ENCODE measurements around the gene GALNT14.
A peak's percentile ranks its signal among the peaks of the same experiment; 100 is the strongest.

The GALNT14 gene

DNA sequence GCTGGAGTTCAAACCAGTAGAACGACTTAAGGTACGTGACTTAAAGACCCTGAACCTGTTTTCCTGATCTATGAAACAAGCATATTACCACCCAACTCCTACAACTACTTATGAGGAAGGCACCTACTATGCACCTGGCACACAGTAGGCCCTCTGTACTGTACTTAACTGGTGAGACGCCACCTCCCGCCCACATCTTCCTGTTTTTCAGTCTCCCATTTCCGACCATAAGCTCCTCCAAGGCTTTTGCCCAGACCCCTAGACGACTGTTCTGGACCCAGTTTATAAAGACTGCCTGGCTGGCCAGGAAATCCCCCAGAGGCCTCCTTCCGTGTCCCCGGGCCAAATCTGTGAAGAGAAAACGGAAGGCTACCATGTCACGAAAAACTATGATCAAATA, 1.5 kb downstream of the GALNT14 start:
- Histone ChIP-seq H4K20me1 (peaks cover 47% of the 10 kb centered on the region), H3K36me3 (0 out of 2 replicates have a peak, but pooled peaks cover 7% of the 10 kb centered on the region), H3K9ac (peak overlapping the region; percentile 96), H3K4me3 (peak overlapping the region; percentile 94), H3K9me3 (no peaks in the 10 kb centered on the region), H3K4me1 (peaks cover 84% of the 10 kb centered on the region), H3K27ac (peak overlapping the region; percentile 94), H3K4me2 (peak overlapping the region; percentile 92), H3K27me3 (no peaks in the 10 kb centered on the region)
- TF ChIP-seq Cebpa-rat (IDR thresholded peaks at IDR 0.05): no peak

DNA sequence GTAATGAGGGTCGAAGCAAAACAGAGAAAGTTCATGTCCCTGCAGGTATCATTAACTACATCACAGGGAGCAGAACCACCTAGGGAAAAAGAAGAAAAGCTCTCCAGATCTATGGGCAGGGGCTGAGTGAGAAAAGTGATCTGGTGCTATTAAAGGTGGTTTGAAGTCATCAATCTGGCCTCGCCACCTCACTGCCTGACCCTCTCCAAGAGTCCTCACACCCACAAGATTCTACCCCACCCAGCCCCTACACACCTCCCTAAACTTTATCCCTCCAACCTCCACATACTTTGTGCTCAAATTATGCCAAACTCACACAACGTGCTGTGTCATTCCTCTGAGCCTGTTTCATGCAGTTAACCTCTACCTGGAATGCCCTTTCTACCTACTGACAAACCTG, 2.2 kb downstream of the GALNT14 start:
- H3K27me3 ChIP-seq: no peaks in the 10 kb centered on the region

DNA sequence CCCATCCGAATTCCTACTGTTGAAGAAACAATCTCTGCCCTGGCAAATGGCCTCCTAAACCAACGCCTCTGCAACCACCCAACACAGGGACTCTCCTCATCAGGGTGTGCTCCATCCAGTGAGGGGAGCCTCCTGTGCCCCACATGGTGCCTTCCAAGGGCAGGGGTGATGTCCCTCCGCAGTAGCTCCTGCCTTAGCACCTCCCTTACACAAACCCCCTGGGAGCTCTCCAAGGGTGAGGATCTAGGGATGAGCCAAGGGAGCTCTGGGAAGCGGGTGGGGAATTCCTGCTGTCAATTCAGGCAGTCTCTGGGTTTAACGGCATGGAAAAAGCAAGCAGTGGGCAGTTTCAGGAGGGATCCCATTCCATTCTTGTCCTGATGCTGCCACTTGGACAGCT, 3.8 kb downstream of the GALNT14 start:
- no peak overlapping the region for H3K9ac ChIP-seq
- H3K4me1 ChIP-seq: peaks cover 84% of the 10 kb centered on the region
- H3K9me3 ChIP-seq: no peaks in the 10 kb centered on the region
- peak overlapping the region; percentile 14; the same call in 1 of the 2 replicates for H3K27ac ChIP-seq
- TF ChIP-seq Cebpa-rat (IDR thresholded peaks at IDR 0.05): no peak
- peak overlapping the region; percentile 92 for H3K4me2 ChIP-seq
- 0 out of 2 replicates have a peak, but pooled peaks cover 7% of the 10 kb centered on the region for H3K36me3 ChIP-seq
- no peak overlapping the region for H3K4me3 ChIP-seq
- no peaks in the 10 kb centered on the region for H3K27me3 ChIP-seq
- peaks cover 69% of the 10 kb centered on the region for H4K20me1 ChIP-seq

More for the DNA sequence above, 2.2 kb downstream of the GALNT14 start:
- H3K27ac ChIP-seq: peak overlapping the region; percentile 94
- peaks cover 54% of the 10 kb centered on the region for H4K20me1 ChIP-seq
- H3K4me3 ChIP-seq: peak overlapping the region; percentile 94
- no peaks in the 10 kb centered on the region for H3K9me3 ChIP-seq
- H3K4me2 ChIP-seq: peak overlapping the region; percentile 92
- peak overlapping the region; percentile 96; the same call in 1 of the 2 replicates for H3K9ac ChIP-seq
- 0 out of 2 replicates have a peak, but pooled peaks cover 7% of the 10 kb centered on the region for H3K36me3 ChIP-seq
- peaks cover 84% of the 10 kb centered on the region for H3K4me1 ChIP-seq
- no peak for TF ChIP-seq Cebpa-rat (IDR thresholded peaks at IDR 0.05)

DNA sequence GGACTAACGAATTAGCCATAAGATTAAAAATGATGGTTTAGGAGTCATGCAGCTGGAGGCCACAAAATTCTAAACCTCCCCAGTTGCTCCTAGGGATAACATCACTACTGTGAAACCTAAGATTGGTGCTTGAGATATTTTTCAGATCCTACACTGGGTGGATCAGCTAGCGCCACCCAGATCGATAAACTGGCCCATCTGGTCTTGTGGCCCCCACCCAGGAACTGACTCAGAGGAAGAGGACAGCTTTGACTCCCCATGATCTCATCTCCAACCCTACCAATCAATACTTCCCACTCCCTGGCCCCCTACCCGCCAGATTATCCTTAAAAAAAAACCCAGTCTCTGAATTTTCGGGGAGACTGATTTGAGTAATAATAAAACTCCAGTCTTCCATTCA, 5.5 kb downstream of the GALNT14 start:
- peaks cover 86% of the 10 kb centered on the region for H4K20me1 ChIP-seq
- H3K36me3 ChIP-seq: 0 out of 2 replicates have a peak, but pooled peaks cover 7% of the 10 kb centered on the region
- TF ChIP-seq Cebpa-rat (IDR thresholded peaks at IDR 0.05): no peak
- no peak overlapping the region for H3K4me3 ChIP-seq
- H3K27me3 ChIP-seq: no peaks in the 10 kb centered on the region
- peaks cover 92% of the 10 kb centered on the region for H3K4me1 ChIP-seq
- no peak overlapping the region for H3K27ac ChIP-seq
- peak overlapping the region; percentile 89 for H3K4me2 ChIP-seq
- H3K9ac ChIP-seq: no peak overlapping the region
- H3K9me3 ChIP-seq: no peaks in the 10 kb centered on the region

DNA sequence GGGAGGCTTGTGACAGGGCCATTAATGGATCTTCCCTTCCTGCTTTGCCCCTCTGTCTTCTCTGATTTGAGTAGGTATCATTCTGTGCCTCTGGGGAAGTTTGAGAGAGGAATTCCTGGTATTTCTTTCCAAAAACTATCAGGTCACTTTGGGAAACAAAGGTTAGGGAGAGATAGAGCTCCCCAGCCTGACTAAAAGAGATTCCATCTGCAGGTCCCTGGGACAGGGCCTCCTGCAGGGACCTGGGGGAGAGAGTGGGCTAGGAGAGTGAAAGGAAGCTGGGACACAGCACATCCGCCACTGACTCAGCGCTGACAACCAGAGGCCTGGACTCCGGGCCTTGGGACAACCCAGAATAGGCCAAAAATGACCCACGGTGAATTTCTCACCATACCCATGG, 6.4 kb downstream of the GALNT14 start:
- H3K27me3 ChIP-seq: no peaks in the 10 kb centered on the region
- TF ChIP-seq Cebpa-rat (IDR thresholded peaks at IDR 0.05): no peak
- H3K4me3 ChIP-seq: no peak overlapping the region
- H3K27ac ChIP-seq: peak overlapping the region; percentile 51; the same call in 1 of the 2 replicates
- no peaks in the 10 kb centered on the region for H3K9me3 ChIP-seq
- H3K4me1 ChIP-seq: peaks cover 100% of the 10 kb centered on the region
- H4K20me1 ChIP-seq: peaks cover 93% of the 10 kb centered on the region
- H3K4me2 ChIP-seq: peak overlapping the region; percentile 89
- peak overlapping the region; percentile 8; the same call in 1 of the 2 replicates for H3K9ac ChIP-seq
- 0 out of 2 replicates have a peak, but pooled peaks cover 7% of the 10 kb centered on the region for H3K36me3 ChIP-seq

DNA sequence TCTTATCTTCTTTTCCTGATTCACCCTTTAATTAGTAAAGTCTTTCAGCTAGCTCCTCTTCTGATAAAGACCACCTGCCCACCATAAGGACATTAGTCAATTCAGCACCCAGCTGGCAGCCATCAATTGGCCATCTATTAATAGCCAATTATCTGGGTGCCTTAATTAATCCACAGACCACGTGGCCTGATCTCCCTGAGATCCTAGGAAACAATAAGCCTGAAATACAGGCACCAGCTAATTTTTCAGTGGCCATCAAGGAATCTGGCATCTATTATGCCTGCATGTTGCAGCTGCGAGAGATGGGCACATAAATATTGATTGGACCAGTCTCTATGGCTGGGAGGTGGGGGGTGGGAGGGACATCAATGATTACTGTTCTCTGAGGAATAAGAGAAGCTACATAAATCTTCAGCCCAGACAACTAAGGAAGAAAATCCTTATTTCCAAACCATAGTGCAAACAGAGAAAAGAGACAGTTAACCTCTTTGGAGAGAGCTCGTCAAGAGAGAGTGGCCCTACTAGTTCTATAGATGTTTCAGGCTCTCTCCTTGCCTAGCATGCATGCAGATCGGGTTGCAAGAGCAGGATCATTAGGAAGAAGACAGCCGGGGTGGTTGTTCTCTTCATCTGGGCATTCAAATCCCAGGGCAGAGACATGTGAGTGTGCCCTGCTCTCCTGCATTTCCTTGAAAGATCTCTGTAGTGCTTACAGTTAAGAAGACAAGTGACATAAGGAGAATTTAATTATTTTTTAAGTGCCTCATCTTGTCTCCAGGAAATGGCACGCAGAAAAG, 8.7 kb downstream of the GALNT14 start:
- H3K4me3 ChIP-seq: no peak overlapping the region
- H3K9ac ChIP-seq: peak overlapping the region; percentile 59; the same call in 1 of the 2 replicates
- peaks cover 98% of the 10 kb centered on the region for H4K20me1 ChIP-seq
- H3K36me3 ChIP-seq: peaks cover 12% of the 10 kb centered on the region
- peak overlapping the region; percentile 89 for H3K4me2 ChIP-seq
- H3K9me3 ChIP-seq: no peaks in the 10 kb centered on the region
- H3K4me1 ChIP-seq: peaks cover 100% of the 10 kb centered on the region
- H3K27ac ChIP-seq: peak overlapping the region; percentile 80
- H3K27me3 ChIP-seq: no peaks in the 10 kb centered on the region
- no peak for TF ChIP-seq Cebpa-rat (IDR thresholded peaks at IDR 0.05)

DNA sequence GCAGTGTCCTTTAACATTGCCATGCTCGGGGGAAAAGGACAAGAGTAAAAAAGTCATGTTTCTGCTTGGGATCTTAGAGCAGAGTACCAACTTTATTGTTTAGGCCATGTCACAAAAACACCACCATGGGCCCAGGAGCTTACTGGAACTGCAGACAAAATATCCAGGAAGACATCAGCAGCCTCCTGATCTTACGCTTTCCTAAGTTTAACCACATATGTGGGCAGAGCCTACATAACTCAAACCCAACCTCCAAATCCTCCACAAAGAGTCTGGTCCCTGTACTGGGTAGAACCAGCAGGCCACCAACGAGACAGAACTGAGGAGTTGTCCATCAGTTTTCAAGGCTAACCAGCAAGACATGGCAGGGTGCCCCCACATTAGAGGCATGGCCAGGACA, 10.3 kb downstream of the GALNT14 start:
- Histone ChIP-seq H3K9me3 (no peaks in the 10 kb centered on the region), H3K27me3 (no peaks in the 10 kb centered on the region), H3K36me3 (peaks cover 10% of the 10 kb centered on the region), H4K20me1 (peaks cover 92% of the 10 kb centered on the region), H3K4me2 (peak overlapping the region; percentile 89), H3K27ac (peak overlapping the region; percentile 80), H3K4me1 (peaks cover 100% of the 10 kb centered on the region), H3K9ac (peak overlapping the region; percentile 18; the same call in 1 of the 2 replicates), H3K4me3 (peak overlapping the region; percentile 20; the same call in 1 of the 2 replicates)
- no peak for TF ChIP-seq Cebpa-rat (IDR thresholded peaks at IDR 0.05)

DNA sequence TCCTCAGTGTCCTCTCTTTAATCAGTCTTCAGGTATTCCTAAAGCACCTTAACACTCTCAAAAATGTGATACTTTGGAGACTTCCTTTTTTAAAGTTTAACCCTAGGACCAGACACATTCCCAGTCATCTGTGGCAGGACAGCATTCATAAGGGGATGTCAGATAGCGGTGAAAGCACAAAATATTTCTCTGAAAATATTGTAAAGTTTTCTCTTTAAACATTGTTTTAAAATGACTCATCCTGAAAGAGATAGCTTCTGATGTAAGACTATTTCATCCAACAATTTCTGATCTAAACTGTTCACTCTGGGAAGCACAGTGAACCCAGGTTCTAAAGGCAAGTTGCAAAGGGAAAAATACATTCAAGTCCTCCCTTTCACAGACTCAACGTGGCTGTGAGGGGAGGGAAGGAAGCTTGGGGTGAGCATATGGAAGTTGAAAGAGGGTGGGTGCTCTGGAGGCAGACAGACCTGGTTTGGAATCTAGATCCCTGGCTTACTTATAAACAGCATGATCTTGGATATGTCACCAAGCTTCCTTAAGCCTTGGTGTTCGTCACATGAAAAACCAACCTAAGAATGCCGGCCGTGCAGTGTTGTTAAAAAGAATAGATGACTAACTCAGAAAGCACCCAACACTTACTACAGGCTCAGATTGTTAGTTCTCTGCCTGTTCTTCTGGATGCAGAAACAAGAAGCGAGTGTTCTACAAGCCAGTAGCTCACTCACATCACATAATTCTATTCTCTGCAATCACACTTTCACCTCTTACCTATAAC, 12.1 kb downstream of the GALNT14 start:
- Histone ChIP-seq H3K9me3 (peaks cover 4% of the 10 kb centered on the region; the same call in 1 of the 2 replicates), H4K20me1 (peaks cover 74% of the 10 kb centered on the region), H3K4me3 (no peak overlapping the region), H3K4me1 (peaks cover 94% of the 10 kb centered on the region), H3K9ac (no peak overlapping the region), H3K4me2 (peak overlapping the region; percentile 25), H3K27me3 (no peaks in the 10 kb centered on the region), H3K27ac (no peak overlapping the region), H3K36me3 (peaks cover 21% of the 10 kb centered on the region)
- TF ChIP-seq Cebpa-rat (IDR thresholded peaks at IDR 0.05): no peak

DNA sequence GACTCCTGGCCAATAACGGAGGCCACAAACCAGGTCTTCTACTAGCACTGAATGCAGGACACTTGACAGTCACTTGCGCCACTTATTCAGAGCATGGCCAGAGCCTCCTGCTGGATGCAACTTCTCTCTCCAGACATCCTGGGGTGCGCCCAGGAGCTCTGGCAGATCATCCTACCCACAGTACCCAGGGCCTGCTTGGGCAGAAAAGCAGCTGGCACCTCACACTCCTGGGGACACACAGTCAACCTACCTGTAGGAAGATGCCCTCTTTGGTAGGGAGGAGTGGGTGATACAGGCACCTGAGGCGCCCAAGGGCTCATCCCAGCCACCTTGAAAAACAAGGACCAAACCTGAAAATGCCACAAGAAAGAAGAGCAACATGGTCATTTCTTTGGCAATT, 13.3 kb downstream of the GALNT14 start:
- peaks cover 62% of the 10 kb centered on the region for H4K20me1 ChIP-seq

More for the DNA sequence above, 13.3 kb downstream of the GALNT14 start:
- no peak overlapping the region; the same call in 1 of the 2 replicates for H3K27ac ChIP-seq
- peaks cover 82% of the 10 kb centered on the region for H3K4me1 ChIP-seq
- H3K36me3 ChIP-seq: peaks cover 31% of the 10 kb centered on the region
- no peak for TF ChIP-seq Cebpa-rat (IDR thresholded peaks at IDR 0.05)
- no peaks in the 10 kb centered on the region for H3K27me3 ChIP-seq
- peak overlapping the region; percentile 90 for H3K4me2 ChIP-seq
- no peak overlapping the region for H3K4me3 ChIP-seq
- H3K9me3 ChIP-seq: peaks cover 11% of the 10 kb centered on the region; the same call in 1 of the 2 replicates
- H3K9ac ChIP-seq: no peak overlapping the region

Measured in BLaER1 (cell line).